Activated CD4-positive, alpha-beta T cell treated with anti-CD3 and anti-CD28 coated beads for 24 hours (primary cell): ENCODE measurements around the gene GPNMB.
"Not testable (repeated sequence)": the region's sequence is repeated elsewhere in the genome, so short reads cannot be mapped to it uniquely, and the experiment has no call there.

Experiments
- DNase-seq, 2 donors: peaks; one replicate each; pipeline ENCODE4 v3.0.0-alpha.2; 2020; ENCODE audit warnings: low read depth in 2 of 2

The GPNMB gene

GRCh38 chr7:23299770-23300300, 53.3 kb downstream of the GPNMB start:
- no peak for DNase-seq

DNA sequence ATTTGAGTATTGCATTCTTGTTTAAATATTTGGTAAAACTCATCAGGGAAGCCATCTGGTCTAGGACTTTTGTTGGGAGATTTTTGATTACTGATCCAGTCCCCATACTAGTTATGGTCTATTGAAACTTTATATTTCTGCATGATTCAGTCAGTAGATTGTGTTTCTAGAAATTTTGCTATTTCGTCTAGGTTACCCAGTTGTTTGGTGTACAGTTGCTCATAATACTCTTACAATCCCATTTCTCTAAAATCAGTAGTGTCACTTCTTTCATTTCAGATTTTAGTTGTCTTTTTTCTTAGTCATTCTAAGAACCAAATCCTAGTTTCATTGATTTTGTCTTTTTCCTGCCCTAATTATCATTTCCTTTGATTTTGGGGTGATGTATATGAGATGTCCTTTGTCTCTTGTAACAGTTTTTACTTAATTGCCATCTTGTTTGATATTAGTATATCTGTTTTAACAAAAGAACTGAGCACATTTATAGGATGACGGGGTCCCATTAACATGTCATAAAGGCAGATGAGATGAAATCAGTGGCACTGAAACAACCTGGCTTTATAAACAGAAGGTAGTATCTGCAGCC, 60.5 kb downstream of the GPNMB start:
- DNase-seq: no peak

DNA sequence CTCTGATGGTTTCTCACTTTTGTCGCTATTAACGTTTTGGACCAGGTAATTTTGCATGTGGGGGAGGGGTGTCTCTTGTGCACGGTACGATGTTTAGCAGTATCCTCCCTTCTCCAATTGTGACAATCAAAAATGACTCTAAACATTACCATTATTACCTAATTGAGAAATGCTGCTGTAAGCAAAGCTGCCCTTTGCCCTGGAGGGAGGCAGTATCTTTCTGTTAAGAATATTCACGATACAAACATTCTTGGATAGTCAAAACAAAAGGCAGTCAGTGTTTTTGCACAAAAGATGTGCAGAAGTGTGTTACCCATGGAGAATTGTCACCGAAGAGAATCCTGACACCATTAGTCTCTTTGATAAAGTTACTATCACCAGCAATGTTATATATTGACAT, 62.2 kb downstream of the GPNMB start:
- DNase-seq: no peak

DNA sequence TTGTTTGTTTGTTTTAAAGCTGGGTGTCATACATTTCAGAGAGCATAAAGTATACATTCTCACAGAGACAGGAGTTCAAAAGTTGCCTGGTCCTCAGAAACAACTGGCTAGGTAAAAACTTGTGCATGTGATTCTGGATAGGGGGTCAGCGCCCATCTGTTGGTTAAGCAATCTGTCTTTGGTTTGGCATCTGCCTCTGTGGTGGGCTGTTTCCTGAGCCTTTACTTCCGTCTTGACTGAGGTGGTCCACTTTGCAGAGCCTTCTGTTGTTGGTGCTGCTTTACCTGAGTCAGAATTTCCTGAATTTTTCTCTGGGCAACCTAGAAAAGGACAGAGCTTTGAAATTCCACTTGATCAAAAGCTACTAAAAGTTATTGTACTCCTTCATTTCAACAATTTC, 65.6 kb downstream of the GPNMB start:
- not testable (repeated sequence) for DNase-seq

GRCh38 chr7:23315366-23315765, 68.8 kb downstream of the GPNMB start:
- no peak for DNase-seq
